Motor neuron (in vitro differentiated cells): ENCODE results near the gene FAP. TPM values are rescaled to one million over a fixed set of nuclear protein-coding genes. Genes with fewer than 3 reads are reported as not detected.

Experiments
- ATAC-seq, 8 experiments: fragments of 200-7000 bp; cut with Tn5 transposase; replicated peaks in 6 of 8; 2 replicates each; pipeline ENCODE4 v1.8.0; 2021; ENCODE audit warnings: mild to moderate bottlenecking in 8 of 8, moderate library complexity in 8 of 8
- H3K27ac ChIP-seq, 2 donors: fragments of 250-450 bp; sonication (Bioruptor Pico); 2 replicates each; pipeline ENCODE4 v1.9.0; 2021; ENCODE audit warnings: antibody characterized with exemption in 2 of 2, mild to moderate bottlenecking in 2 of 2, moderate library complexity in 1 of 2
- H3K4me1 ChIP-seq, 2 donors: fragments of 250-450 bp; sonication (Bioruptor Pico); replicated peaks in 1 of 2; 2 replicates each; pipeline ENCODE4 v1.6.1; 2021; ENCODE audit warnings: antibody characterized with exemption in 2 of 2, mild to moderate bottlenecking in 2 of 2, moderate library complexity in 1 of 2
- H3K4me3 ChIP-seq, 5 donors: fragments of 250-450 bp; sonication (Bioruptor Pico); 2 replicates each; pipeline ENCODE4 v1.9.0; 2021; ENCODE audit warnings: antibody characterized with exemption in 5 of 5, mild to moderate bottlenecking in 5 of 5, moderate library complexity in 4 of 5
- WGBS, 10 experiments: fragments of 450-650 bp; shearing (Covaris generic); methylation state at CpG; one replicate each; pipeline ENCODE4 v1.0.0; 2022; 5-methylcytosine and 5-hydroxymethylcytosine counted together
- in situ Hi-C, 9 experiments: fragments of 400-800 bp; cut with MboI; loops; one replicate each; pipeline ENCODE4 v1.15.0; 2021; ENCODE audit warnings: low sequenced_read_pairs in 9 of 9, low pct_unique_long_range_greater_than_20kb in 2 of 9; ENCODE audit not compliant: unreplicated experiment in 9 of 9
- total RNA-seq, 8 experiments: library from RNA; unstranded; fragments of 300-600 nt; gene quantifications; 2 replicates each; pipeline versions ENCODE4 v1.2.3 to v1.2.4, GENCODE V29; 2022

FAP gene
- total RNA-seq, 8 experiments from 2014 or later = 0.11 to 274 (median 12.7) TPM; not detected in 1

DNA sequence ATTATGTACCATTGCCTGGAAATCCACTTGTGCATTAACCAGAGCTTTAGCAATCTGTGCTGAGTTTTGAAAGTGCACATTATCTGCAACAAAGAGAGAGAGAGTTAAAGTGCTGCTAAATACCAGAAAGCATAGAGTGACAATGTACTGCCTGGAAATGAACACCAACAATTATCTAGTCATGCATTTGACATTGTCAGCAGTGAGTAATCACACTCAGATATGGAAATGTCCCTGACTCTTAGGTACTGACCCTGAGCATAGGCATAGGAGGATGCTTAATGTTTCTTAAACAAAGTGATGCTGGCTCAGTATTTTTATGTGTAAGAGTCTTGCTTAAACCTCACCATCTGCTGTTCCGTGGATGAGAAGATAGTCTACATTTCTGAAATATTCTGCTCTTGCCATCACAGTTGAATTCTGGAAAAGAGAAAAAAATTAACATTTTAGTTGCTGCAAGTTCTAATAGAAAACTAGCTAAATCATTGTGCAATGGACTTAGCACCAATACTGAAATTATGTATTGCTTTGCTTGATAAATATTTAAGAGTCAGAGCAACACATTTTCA, 70.4 kb downstream of the FAP start:
- in situ Hi-C loops = loop anchor here in 2 of 9 experiments (25.0 kb wide), 1 partner anchor 114 kb away; no protein-coding TSS in a partner anchor
- WGBS, 10 experiments = 20 to 100% (median 93%) methylated on average over 1 of the region's 1 CpG; no CpG with 5 or more reads in 2 of the 10 experiments
- Histone ChIP-seq H3K27ac (no peak overlapping the region), H3K4me3 (no peak overlapping the region), H3K4me1 (no peaks in the 10 kb centered on the region)
- ATAC-seq = peak; percentile 17 to 97 (median 59)

DNA sequence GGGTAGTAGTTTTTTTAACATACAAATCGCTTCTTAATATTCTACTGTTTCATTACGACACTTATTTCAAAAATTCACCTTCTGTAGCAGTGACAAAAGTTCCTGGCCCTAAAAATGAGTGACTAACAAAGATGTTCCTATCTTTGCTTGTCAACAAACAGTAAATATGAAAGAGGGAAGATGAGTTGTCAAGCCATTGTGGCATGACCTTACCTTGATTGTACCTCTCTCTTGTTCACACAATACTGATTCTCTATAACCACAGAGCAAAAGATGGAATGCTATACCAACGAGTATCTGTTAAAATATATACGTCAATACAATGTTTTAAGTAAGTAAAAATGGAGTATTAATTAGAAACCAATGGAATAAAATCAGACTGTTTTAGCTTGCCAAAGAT, 76.5 kb downstream of the FAP start:
- ATAC-seq = no peak
- in situ Hi-C loops = loop anchor here in 2 of 9 experiments (25.0 kb wide), 1 partner anchor 121 kb away; no protein-coding TSS in a partner anchor
- no peaks in the 10 kb centered on the region for H3K4me1 ChIP-seq
- no peak overlapping the region for H3K27ac ChIP-seq
- no peak overlapping the region for H3K4me3 ChIP-seq
- 75 to 100% (median 92%) methylated on average over 2 to 4 of the region's 4 CpGs for WGBS, 10 experiments

DNA sequence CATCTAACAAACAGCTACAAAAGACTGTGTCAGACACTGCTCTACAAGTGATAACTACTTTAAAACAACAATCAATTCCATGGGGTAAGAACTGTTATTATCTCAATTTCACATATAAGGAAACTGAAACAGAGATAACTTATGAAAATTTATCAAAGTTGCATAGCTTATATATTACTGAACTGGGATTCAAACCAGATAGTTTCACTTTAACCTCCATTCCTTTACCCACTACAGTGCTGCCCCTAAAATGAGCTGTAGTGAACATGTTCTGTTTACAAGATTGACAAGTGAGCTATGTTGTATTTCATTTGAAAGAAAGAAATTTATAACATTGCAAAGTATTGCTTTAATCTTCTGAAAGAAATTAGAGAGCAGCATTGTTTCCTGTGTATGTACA, 77.1 kb downstream of the FAP start:
- Histone ChIP-seq H3K27ac (no peak overlapping the region), H3K4me1 (no peaks in the 10 kb centered on the region), H3K4me3 (no peak overlapping the region)
- ATAC-seq = no peak
- in situ Hi-C loops = loop anchor here in 2 of 9 experiments (25.0 kb wide), 1 partner anchor 121 kb away; no protein-coding TSS in a partner anchor

DNA sequence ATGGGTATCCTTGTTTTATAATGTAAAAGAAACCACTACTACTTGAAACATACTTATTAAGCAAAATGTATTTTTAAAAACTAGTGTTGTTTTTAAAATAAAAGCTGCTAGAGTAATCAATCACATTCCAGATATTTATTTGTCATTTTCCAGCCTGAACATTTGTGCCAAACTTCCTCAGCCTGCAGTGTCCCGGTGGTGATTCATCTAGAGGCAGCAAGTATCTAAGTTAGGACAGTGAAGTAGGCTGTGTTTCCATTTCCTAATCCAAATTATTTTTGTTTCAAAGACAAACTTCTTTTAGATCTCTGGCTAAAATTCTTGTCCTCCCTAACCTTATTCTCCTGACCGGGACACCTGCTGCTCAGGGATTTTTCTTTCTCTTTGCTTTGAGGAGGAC, 78.4 kb downstream of the FAP start:
- no peak for ATAC-seq
- WGBS, 10 experiments = 5 to 100% (median 83%) methylated on average over 1 to 2 of the region's 2 CpGs; no CpG with 5 or more reads in 1 of the 10 experiments
- in situ Hi-C loops = loop anchor here in 2 of 9 experiments (25.0 kb wide), 1 partner anchor 122 kb away; no protein-coding TSS in a partner anchor
- Histone ChIP-seq H3K27ac (no peak overlapping the region), H3K4me3 (no peak overlapping the region), H3K4me1 (no peaks in the 10 kb centered on the region)

DNA sequence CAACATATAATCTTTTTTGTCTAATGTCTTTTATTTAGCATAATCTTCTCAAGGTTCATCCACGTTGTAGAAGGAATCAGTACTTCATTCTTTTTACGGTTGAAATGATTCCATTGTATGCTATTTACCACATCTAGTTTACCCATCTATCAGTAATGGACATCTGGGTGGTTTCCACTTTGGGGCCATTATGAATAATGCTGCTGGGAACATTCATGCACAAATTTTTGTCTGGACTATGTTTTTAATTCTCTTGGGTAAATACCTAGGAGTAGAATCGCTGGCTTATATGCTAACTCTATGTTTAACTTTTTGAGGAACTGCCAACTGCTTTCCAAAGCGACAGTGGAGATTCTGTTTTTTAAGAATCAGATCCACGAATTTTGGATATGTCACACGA, 83.8 kb downstream of the FAP start:
- in situ Hi-C loops = loop anchor here in 3 of 9 experiments (10.0 to 25.0 kb wide), 2 partner anchors 128 to 145 kb away; no protein-coding TSS in a partner anchor
- 0 to 97% (median 75%) methylated on average over 2 to 6 of the region's 6 CpGs for WGBS, 10 experiments
- ATAC-seq = peak in 3 of 8 experiments; percentile 57 to 90 (median 87)
- Histone ChIP-seq H3K4me1 (no peaks in the 10 kb centered on the region), H3K4me3 (no peak overlapping the region), H3K27ac (no peak overlapping the region)

DNA sequence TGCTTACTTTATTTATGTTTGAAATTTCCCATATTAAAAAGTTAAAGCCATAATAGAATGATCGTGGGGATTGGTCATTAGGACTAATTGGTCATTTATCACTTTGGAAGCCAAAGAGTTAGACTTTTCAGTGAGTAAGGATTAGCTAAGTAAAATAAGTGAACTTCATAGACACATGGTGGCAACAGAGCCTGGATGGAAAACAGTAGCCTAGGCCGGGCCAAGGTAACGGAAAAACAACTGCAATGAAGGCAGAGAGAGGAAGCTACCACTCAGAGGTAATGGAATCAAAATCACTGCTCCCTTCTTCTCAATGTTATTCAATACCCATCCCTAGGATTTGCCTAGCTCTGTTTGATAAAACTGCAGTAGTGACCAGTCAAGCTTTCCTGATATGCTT, 87.1 kb downstream of the FAP start:
- no peak for ATAC-seq
- in situ Hi-C loops = loop anchor here in 3 of 9 experiments (10.0 to 25.0 kb wide), 2 partner anchors 131 to 149 kb away; no protein-coding TSS in a partner anchor
- no peak overlapping the region for H3K4me3 ChIP-seq
- no peak overlapping the region for H3K27ac ChIP-seq
- WGBS, 10 experiments = 35 to 94% (median 86%) methylated on average over 2 to 3 of the region's 3 CpGs
- no peaks in the 10 kb centered on the region for H3K4me1 ChIP-seq

DNA sequence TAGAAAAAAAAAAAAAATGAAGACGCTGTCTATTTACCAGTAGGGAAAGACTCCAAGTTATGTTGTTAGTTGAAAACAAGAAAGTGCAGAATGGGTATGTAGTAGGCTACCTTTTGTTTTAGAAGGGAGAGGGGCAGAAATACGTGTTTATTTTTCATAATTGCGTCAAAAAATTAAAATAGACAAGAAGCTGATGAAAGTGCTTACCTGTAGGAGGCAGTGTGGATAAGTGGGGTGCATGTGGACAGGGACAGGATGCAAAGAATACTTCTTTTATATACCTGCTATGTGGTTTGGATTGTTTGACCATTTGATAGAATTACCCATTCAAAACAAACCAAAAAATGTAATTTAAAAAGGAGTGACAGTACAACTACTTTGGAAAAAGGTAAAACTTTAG, 88.2 kb downstream of the FAP start:
- 76 to 90% (median 85%) methylated on average over 2 to 3 of the region's 3 CpGs; no CpG with 5 or more reads in 1 of the 10 experiments for WGBS, 10 experiments
- H3K27ac ChIP-seq = no peak overlapping the region
- no peak overlapping the region for H3K4me3 ChIP-seq
- ATAC-seq = no peak
- in situ Hi-C loops = loop anchor here in 3 of 9 experiments (10.0 to 25.0 kb wide), 2 partner anchors 132 to 150 kb away; no protein-coding TSS in a partner anchor
- no peaks in the 10 kb centered on the region for H3K4me1 ChIP-seq

GRCh38 chr2:162153608-162154224, 89.5 kb downstream of the FAP start:
- Histone ChIP-seq H3K27ac (no peak overlapping the region), H3K4me1 (peaks cover 0 to 4% of the 10 kb centered on the region in 2 donors), H3K4me3 (no peak overlapping the region)
- peak in 4 of 8 experiments; percentile 38 to 99 (median 97) for ATAC-seq
- WGBS, 10 experiments = 0 to 38% (median 8%) methylated on average over 1 to 5 of the region's 5 CpGs
- in situ Hi-C loops = loop anchor here in 3 of 9 experiments (10.0 to 25.0 kb wide), 2 partner anchors 134 to 151 kb away; no protein-coding TSS in a partner anchor

- Histone ChIP-seq H3K4me1 (peaks cover 0 to 4% of the 10 kb centered on the region in 2 donors), H3K27ac (no peak within 1 kb of the TSS), H3K4me3 (no peak within 1 kb of the TSS)
- WGBS, 10 experiments = 40 to 100% (median 95%) methylated on average over 1 to 3 of the region's 3 CpGs; no CpG with 5 or more reads in 1 of the 10 experiments
- no peak for ATAC-seq
- in situ Hi-C loops = loop anchor here in 3 of 9 experiments (10.0 to 25.0 kb wide), 2 partner anchors 135 to 153 kb away; no protein-coding TSS in a partner anchor
Measured at GRCh38 chr2:162152147-162152546, 91.1 kb downstream of the FAP start, which contains the start of gene GCG. TSS of gene GCG (minus strand) at chr2:162152247. CDS start at chr2:162149178, 3,069 bp downstream.

GRCh38 chr2:162149940-162150339, 93.3 kb downstream of the FAP start:
- no peak overlapping the region for H3K4me3 ChIP-seq
- H3K27ac ChIP-seq = no peak overlapping the region
- ATAC-seq = no peak
- H3K4me1 ChIP-seq = peaks cover 0 to 4% of the 10 kb centered on the region in 2 donors
- in situ Hi-C loops = loop anchor here in 3 of 9 experiments (10.0 to 25.0 kb wide), 3 partner anchors 137 to 563 kb away; no protein-coding TSS in a partner anchor
- 67 to 100% (median 80%) methylated on average over 1 to 8 of the region's 8 CpGs; no CpG with 5 or more reads in 1 of the 10 experiments for WGBS, 10 experiments

DNA sequence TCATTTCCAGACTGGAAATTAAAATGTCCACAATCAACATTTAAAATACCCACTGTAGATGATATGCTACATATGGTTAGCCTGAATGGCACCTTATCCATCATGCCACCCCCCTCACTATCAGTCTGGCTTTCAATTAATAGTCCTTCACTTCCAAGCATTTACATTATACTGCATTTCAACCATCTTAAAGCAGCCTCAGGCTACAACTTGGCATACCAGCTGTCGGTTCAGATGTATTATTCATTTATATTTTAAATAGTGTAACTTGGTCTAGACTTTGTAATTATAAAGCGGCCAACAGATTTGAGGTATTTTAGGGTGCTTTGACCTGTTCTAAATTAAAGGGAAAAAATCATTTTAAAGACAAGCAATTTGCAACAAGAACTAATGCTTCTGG, 93.8 kb downstream of the FAP start:
- Histone ChIP-seq H3K4me3 (no peak overlapping the region), H3K4me1 (peaks cover 0 to 4% of the 10 kb centered on the region in 2 donors), H3K27ac (no peak overlapping the region)
- in situ Hi-C loops = loop anchor here in 2 of 9 experiments (25.0 kb wide), 1 partner anchor 562 kb away; no protein-coding TSS in a partner anchor
- WGBS, 10 experiments = 5 to 100% (median 54%) methylated on average over 1 to 2 of the region's 2 CpGs; no CpG with 5 or more reads in 3 of the 10 experiments
- peak in 3 of 8 experiments; percentile 25 to 64 (median 32) for ATAC-seq

DNA sequence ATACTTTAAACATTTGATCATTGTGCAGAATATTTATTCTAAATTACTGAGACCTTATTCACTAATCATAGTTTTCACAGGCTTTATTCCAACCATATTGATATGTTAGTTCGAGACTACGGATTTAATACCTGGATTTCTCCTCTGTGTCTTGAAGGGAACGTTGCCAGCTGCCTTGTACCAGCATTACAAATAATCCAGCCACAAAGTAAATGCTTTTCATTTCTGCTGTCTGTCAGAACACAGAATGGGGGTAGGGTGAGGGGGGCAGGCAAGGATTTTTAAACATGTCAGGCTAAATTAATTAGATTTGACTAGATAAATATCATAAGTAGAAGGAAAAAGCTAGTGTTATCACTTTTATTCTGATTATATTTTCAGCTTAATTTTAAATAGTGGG, 94.3 kb downstream of the FAP start:
- Histone ChIP-seq H3K27ac (no peak overlapping the region), H3K4me1 (peaks cover 0 to 4% of the 10 kb centered on the region in 2 donors), H3K4me3 (no peak overlapping the region)
- in situ Hi-C loops = loop anchor here in 2 of 9 experiments (25.0 kb wide), 1 partner anchor 562 kb away; no protein-coding TSS in a partner anchor
- ATAC-seq = no peak
- 46 to 97% (median 78%) methylated on average over 2 to 3 of the region's 3 CpGs; no CpG with 5 or more reads in 3 of the 10 experiments for WGBS, 10 experiments

DNA sequence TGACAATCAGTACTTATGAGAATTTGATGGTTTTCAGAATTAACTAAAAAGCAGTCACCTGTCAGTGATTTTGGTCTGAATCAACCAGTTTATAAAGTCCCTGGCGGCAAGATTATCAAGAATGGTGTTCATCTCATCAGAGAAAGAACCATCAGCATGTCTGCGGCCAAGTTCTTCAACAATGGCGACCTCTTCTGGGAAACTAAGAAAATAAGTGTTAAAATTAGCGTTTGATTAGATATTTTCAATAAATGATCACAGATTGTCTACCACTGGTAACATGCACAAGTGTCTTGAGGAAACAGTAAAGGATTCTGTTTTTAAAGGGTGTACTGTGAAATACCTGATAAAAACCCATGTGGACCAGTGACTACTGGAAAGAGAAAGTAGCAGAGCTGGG, 99.3 kb downstream of the FAP start:
- no peak overlapping the region for H3K4me3 ChIP-seq
- in situ Hi-C loops = loop anchor here in 2 of 9 experiments (25.0 kb wide), 1 partner anchor 557 kb away; no protein-coding TSS in a partner anchor
- no peaks in the 10 kb centered on the region for H3K4me1 ChIP-seq
- no peak for ATAC-seq
- WGBS, 10 experiments = 63 to 100% (median 88%) methylated on average over 1 to 4 of the region's 4 CpGs
- no peak overlapping the region for H3K27ac ChIP-seq
